A673 (cell line): ENCODE data around the gene TMEM92. TPM values are rescaled to one million over a fixed set of nuclear protein-coding genes. Genes with fewer than 3 reads are reported as not detected.

Source experiments
- BruUV-seq: library from RNA; stranded (reverse); fragments of 400-500 nt; replicated peaks from 2 replicates; lab custom pipeline; 2021; lab: Mats Ljungman, UMichigan
- CTCF ChIA-PET: fragments of 300-600 bp; sonication (Branson Sonifier 250); formaldehyde crosslinking; loops from one replicate; lab custom pipeline; 2022; ENCODE audit warnings: antibody characterized with exemption; lab: Charles Lee
- POLR2A ChIA-PET: fragments of 300-600 bp; sonication (Branson Sonifier 250); formaldehyde crosslinking; loops from one replicate; lab custom pipeline; 2022; ENCODE audit warnings: antibody characterized with exemption; ENCODE audit not compliant: low non-redundant PET; lab: Charles Lee
- DNase-seq: peaks from one replicate; pipeline ENCODE4 v3.0.0-alpha.2; 2015; ENCODE audit warnings: low spot score
- H3K27ac ChIP-seq: fragments of 200-600 bp; sonication (generic); 2 replicates; pipeline ENCODE4 v1.5.1; 2016; ENCODE audit warnings: mixed run types, low read depth, mild to moderate bottlenecking, mixed read lengths, antibody characterized with exemption, low read length; ENCODE audit not compliant: poor library complexity, severe bottlenecking
- H3K27me3 ChIP-seq: fragments of 200-600 bp; sonication (generic); replicated peaks from 2 replicates; pipeline ENCODE4 v1.6.1; 2017; ENCODE audit warnings: mixed run types, low read depth, mild to moderate bottlenecking, mixed read lengths, antibody characterized with exemption, low read length; ENCODE audit not compliant: insufficient read depth, poor library complexity
- H3K36me3 ChIP-seq: fragments of 200-600 bp; sonication (generic); 2 replicates; pipeline ENCODE4 v1.6.1; 2016; ENCODE audit warnings: mixed run types, mild to moderate bottlenecking, mixed read lengths, antibody characterized with exemption, low read length; ENCODE audit not compliant: insufficient read depth, poor library complexity, severe bottlenecking
- H3K4me1 ChIP-seq: fragments of 200-600 bp; sonication (generic); 2 replicates; pipeline ENCODE4 v1.6.1; 2017; ENCODE audit warnings: mixed run types, mild to moderate bottlenecking, mixed read lengths, antibody characterized with exemption, low read length; ENCODE audit not compliant: insufficient read depth, poor library complexity, severe bottlenecking
- H3K4me3 ChIP-seq: fragments of 200-600 bp; sonication (generic); 2 replicates; pipeline ENCODE4 v1.5.1; 2016; ENCODE audit warnings: low read depth, mixed run types, mild to moderate bottlenecking, mixed read lengths, low read length; ENCODE audit not compliant: poor library complexity, severe bottlenecking
- H3K9me3 ChIP-seq: fragments of 200-600 bp; sonication (generic); 2 replicates; pipeline ENCODE4 v1.6.1; 2016; ENCODE audit warnings: mixed run types, low read depth, mild to moderate bottlenecking, mixed read lengths, antibody characterized with exemption, low read length; ENCODE audit not compliant: poor library complexity, severe bottlenecking
- CTCF ChIP-seq: fragments of 300-800, 200-600 bp; sonication (generic); conservative IDR thresholded peaks from 2 replicates; pipeline ENCODE4 v1.5.1; 2017; ENCODE audit warnings: low read depth, mild to moderate bottlenecking, antibody characterized with exemption, low read length, moderate library complexity, mixed read lengths
- EZH2 ChIP-seq: fragments of 200-600 bp; sonication (generic); IDR thresholded peaks from 2 replicates; pipeline ENCODE4 v1.6.1; 2017; ENCODE audit warnings: borderline replicate concordance, low read depth, mild to moderate bottlenecking, mixed read lengths, antibody characterized with exemption, low read length; ENCODE audit not compliant: poor library complexity, severe bottlenecking
- intact Hi-C: fragments of 100-400 bp; cut with micrococcal nuclease; formaldehyde crosslinking; loops from one replicate; pipeline ENCODE4 v1.10.0; 2022; ENCODE audit not compliant: unreplicated experiment
- total RNA-seq: library from RNA; stranded (reverse); gene quantifications from 2 replicates; pipeline ENCODE4 v1.2.3, GENCODE V29; 2021

Gene TMEM92
- total RNA-seq, 1 experiment from 2014 or later: 0.19 TPM

GRCh38 chr17:50307654-50308053 is 33.4 kb downstream of the TMEM92 start:
- CTCF ChIA-PET: no interaction called here

GRCh38 chr17:50308666-50309065 is 34.4 kb downstream of the TMEM92 start:
- no peaks in the 10 kb centered on the region for H3K36me3 ChIP-seq
- H3K4me3 ChIP-seq: no peak overlapping the region
- DNase-seq: no peak
- H3K4me1 ChIP-seq: peaks cover 9% of the 10 kb centered on the region
- no TSS peak for BruUV-seq
- H3K9me3 ChIP-seq: no peaks in the 10 kb centered on the region
- CTCF ChIA-PET: interaction anchor here (0.6 kb wide), 1 partner anchor 113 kb away, joined by 3 read pairs; no protein-coding TSS in a partner anchor
- TF ChIP-seq CTCF: no peak
- TF ChIP-seq EZH2: no peak
- POLR2A ChIA-PET: interaction anchor here (0.7 kb wide), 1 partner anchor 459 kb away, joined by 3 read pairs; no protein-coding TSS in a partner anchor
- intact Hi-C loops: no loop called here
- no peak overlapping the region for H3K27ac ChIP-seq
- peaks cover 59% of the 10 kb centered on the region for H3K27me3 ChIP-seq

More at GRCh38 chr17:50307654-50308053, 33.4 kb downstream of the TMEM92 start:
- DNase-seq: no peak
- BruUV-seq: no TSS peak
- H3K4me1 ChIP-seq: peaks cover 9% of the 10 kb centered on the region
- POLR2A ChIA-PET: no interaction called here
- H3K36me3 ChIP-seq: no peaks in the 10 kb centered on the region
- no peaks in the 10 kb centered on the region for H3K9me3 ChIP-seq
- H3K27ac ChIP-seq: no peak overlapping the region
- H3K27me3 ChIP-seq: peaks cover 49% of the 10 kb centered on the region
- H3K4me3 ChIP-seq: no peak overlapping the region
- intact Hi-C loops: no loop called here
- no peak for TF ChIP-seq CTCF
- no peak for TF ChIP-seq EZH2

- intact Hi-C loops: no loop called here
- no TSS peak for BruUV-seq
- H3K27ac ChIP-seq: no peak overlapping the region
- peaks cover 77% of the 10 kb centered on the region for H3K27me3 ChIP-seq
- H3K36me3 ChIP-seq: no peaks in the 10 kb centered on the region
- ChIA-PET CTCF (no interaction called here), POLR2A (no interaction called here)
- no peak for TF ChIP-seq CTCF
- no peak for TF ChIP-seq EZH2
- H3K4me3 ChIP-seq: no peak overlapping the region
- H3K9me3 ChIP-seq: no peaks in the 10 kb centered on the region
- H3K4me1 ChIP-seq: peaks cover 5% of the 10 kb centered on the region
- DNase-seq: no peak
Observed at GRCh38 chr17:50310455-50311111, 36.3 kb downstream of the TMEM92 start.
